Astrocyte of the cerebellum (primary cell): ENCODE results near the gene KBTBD13.

Experiments used
- DNase-seq: peaks from one replicate; pipeline ENCODE4 v3.0.0-alpha.2; 2011; ENCODE audit warnings: low read depth
- H3K4me3 ChIP-seq: 2 replicates; pipeline ENCODE4 v1.5.1; 2011; ENCODE audit warnings: mild to moderate bottlenecking, low read depth, low read length, moderate library complexity
- CTCF ChIP-seq: IDR thresholded peaks from 2 replicates; pipeline ENCODE4 v1.5.1; 2012; ENCODE audit warnings: low read length, low read depth, moderate library complexity, mild to moderate bottlenecking; ENCODE audit errors: missing control alignments
- in situ Hi-C: cut with HindIII; loops from 2 replicates; pipeline ENCODE4 v1.10.0; 2017; ENCODE audit warnings: low sequenced_read_pairs

The KBTBD13 gene

DNA sequence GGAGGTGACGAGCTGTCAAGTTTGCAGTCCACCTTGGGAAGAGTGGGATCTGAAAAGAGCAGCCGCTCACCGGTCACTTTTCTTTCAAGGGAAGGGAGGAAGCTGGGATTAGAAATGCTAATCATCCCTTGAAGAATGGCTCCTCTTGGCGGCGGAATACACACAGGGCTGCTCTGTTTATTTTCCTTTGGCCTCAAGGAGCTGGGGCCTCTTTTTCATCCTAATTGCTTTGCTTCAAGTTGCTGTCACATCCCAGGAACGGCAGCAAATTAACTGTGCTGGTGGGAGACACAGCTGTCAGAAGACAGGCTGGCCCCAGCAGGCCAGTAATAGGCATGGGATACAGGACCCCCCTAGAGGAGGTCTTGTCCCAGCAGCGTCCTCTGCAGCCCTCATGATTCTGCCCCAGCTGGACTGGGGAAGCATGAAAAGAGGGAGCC lies 6.7 kb downstream of the KBTBD13 start:
- peak; percentile 57 for TF ChIP-seq CTCF
- in situ Hi-C loops = no loop called here
- no peak overlapping the region for H3K4me3 ChIP-seq
- peak; percentile 36 for DNase-seq

- DNase-seq = no peak
- in situ Hi-C loops = no loop called here
- TF ChIP-seq CTCF = no peak
- no peak overlapping the region for H3K4me3 ChIP-seq
Observed at GRCh38 chr15:65084500-65085206, 8.1 kb downstream of the KBTBD13 start.

GRCh38 chr15:65085207-65085753 lies 8.7 kb downstream of the KBTBD13 start:
- DNase-seq = no peak
- no peak for TF ChIP-seq CTCF
- H3K4me3 ChIP-seq = no peak overlapping the region
- in situ Hi-C loops = no loop called here

DNA sequence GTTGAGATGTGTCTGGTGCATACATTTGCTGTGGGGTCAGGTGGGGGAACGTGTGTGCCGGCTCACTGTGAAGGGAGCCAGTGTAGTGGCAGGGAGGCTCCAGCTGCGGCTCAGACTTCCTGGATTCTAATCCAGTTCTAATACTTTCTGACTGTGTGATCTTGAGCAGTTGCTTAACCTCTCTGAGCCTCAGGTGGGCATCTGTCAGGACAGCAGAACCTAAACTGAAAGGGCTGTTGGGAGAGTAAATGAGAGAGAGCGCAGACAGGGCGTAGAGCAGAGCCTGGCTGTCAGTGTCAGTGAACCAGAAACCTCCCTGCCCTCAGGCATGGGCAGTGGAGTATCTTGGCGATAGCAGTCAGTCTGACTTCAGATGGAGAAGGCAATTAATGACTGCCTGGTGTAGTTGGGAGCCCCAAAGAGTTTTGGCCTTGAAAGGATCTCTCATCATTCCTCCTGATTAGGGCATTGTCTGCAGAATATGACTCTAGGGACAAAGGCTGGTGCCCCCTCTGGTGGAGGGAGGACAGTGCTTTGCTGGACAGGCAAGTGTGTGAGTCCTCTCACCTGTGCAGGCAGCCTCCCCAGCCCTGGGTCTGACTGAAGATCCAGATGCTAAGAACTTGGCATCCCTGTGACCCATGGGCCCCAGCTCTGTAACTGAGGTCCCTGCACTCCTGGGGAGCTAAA lies 9.6 kb downstream of the KBTBD13 start:
- in situ Hi-C loops = no loop called here
- TF ChIP-seq CTCF = peak; percentile 63
- DNase-seq = no peak
- H3K4me3 ChIP-seq = no peak overlapping the region

DNA sequence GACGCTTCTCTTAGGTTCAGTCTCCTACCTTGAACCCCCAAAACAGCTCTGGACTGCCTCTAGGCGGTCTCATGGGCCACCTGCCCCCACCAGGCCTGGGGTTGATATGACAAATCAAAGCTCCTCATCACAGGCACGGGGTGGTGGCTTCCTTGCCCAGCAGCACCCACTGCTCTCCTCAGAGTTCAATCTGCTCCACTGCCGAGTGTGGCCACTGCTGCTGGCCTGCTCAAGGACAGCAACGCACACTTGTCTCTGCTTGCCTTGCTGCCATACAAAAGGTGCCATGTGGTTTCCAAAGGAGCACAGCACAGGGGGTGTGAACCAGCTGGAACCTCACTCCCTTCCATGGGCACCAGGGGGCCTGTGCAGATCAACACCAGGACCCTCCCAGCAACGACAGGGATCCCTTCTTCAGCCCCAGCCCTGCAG lies 10.2 kb downstream of the KBTBD13 start:
- in situ Hi-C loops = no loop called here

More for the DNA sequence above, 10.2 kb downstream of the KBTBD13 start:
- H3K4me3 ChIP-seq = no peak overlapping the region
- DNase-seq = no peak
- no peak for TF ChIP-seq CTCF
